HG02623 (cell line): ENCODE results near the gene SLC16A3.

Experiments used
- ATAC-seq: cut with Tn5 transposase; IDR thresholded peaks from one replicate; pipeline ENCODE4 v1.9.1; 2021; ENCODE audit warnings: moderate library complexity; ENCODE audit not compliant: unreplicated experiment

The SLC16A3 gene

GRCh38 chr17:82235056-82235774 lies 6.4 kb downstream of the SLC16A3 start:
- no peak for ATAC-seq

DNA sequence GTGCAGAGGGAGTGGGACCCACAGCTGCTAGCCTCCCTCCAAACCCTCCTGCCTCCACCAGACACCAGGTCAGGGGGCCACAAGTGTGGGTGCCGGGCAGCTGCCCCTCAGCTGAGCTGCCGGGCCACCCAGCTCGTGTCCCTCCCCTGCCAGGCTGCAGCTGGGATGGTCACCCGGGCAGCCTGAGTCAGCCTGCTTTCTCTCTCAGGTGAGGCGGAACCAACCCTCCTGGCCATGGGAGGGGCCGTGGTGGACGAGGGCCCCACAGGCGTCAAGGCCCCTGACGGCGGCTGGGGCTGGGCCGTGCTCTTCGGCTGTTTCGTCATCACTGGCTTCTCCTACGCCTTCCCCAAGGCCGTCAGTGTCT lies 6.9 kb downstream of the SLC16A3 start:
- ATAC-seq = no peak

GRCh38 chr17:82236142-82236971 lies 7.5 kb downstream of the SLC16A3 start:
- no peak for ATAC-seq

DNA sequence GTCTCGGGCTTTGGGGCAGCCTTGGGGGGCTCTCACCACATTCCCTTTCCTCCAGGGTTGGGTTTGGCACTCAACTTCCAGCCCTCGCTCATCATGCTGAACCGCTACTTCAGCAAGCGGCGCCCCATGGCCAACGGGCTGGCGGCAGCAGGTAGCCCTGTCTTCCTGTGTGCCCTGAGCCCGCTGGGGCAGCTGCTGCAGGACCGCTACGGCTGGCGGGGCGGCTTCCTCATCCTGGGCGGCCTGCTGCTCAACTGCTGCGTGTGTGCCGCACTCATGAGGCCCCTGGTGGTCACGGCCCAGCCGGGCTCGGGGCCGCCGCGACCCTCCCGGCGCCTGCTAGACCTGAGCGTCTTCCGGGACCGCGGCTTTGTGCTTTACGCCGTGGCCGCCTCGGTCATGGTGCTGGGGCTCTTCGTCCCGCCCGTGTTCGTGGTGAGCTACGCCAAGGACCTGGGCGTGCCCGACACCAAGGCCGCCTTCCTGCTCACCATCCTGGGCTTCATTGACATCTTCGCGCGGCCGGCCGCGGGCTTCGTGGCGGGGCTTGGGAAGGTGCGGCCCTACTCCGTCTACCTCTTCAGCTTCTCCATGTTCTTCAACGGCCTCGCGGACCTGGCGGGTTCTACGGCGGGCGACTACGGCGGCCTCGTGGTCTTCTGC lies 8.4 kb downstream of the SLC16A3 start:
- no peak for ATAC-seq

DNA sequence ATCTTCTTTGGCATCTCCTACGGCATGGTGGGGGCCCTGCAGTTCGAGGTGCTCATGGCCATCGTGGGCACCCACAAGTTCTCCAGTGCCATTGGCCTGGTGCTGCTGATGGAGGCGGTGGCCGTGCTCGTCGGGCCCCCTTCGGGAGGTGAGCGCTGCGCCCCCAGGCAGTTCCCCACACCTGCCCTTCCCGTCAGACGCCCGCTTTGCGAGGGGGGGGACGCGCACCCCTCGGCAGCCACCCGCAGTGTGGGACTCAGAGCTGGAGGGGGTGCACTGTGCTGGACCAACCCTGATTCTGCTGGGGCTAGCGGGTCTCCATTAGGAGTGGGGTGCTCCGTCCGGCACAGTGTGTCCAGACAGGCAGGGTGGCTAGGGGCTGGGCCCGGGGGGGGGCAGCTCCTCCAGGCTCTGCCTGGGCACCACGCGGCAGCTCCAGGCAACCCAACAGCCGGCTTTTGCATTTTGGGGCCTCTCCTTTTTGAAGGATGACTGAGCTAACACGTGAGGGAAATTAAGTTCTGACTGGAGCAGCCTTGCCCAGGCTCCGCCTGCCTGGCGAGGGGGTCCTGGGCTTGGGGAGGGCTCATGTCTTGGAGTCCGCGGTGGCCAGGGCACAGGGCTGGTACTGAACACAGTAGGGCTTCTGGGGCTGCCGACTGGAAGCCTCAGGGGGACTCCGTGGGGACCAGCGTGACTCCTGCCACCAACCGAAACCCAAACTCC lies 9.1 kb downstream of the SLC16A3 start:
- ATAC-seq = no peak

DNA sequence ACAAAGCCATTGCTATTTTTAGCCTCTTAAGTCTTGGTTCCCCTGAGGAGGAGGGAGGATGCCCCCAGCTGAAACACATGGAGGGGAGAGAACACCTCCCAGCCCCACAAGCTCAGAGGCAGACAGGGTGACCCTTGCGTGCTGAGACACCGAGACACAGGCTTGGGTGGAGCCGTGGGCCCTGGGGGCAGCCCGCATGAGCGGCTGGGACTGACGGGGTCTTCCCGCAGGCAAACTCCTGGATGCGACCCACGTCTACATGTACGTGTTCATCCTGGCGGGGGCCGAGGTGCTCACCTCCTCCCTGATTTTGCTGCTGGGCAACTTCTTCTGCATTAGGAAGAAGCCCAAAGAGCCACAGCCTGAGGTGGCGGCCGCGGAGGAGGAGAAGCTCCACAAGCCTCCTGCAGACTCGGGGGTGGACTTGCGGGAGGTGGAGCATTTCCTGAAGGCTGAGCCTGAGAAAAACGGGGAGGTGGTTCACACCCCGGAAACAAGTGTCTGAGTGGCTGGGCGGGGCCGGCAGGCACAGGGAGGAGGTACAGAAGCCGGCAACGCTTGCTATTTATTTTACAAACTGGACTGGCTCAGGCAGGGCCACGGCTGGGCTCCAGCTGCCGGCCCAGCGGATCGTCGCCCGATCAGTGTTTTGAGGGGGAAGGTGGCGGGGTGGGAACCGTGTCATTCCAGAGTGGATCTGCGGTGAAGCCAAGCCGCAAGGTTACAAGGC lies 9.8 kb downstream of the SLC16A3 start:
- ATAC-seq = no peak

- ATAC-seq = no peak
Observed at GRCh38 chr17:82239401-82239925, 10.6 kb downstream of the SLC16A3 start.

DNA sequence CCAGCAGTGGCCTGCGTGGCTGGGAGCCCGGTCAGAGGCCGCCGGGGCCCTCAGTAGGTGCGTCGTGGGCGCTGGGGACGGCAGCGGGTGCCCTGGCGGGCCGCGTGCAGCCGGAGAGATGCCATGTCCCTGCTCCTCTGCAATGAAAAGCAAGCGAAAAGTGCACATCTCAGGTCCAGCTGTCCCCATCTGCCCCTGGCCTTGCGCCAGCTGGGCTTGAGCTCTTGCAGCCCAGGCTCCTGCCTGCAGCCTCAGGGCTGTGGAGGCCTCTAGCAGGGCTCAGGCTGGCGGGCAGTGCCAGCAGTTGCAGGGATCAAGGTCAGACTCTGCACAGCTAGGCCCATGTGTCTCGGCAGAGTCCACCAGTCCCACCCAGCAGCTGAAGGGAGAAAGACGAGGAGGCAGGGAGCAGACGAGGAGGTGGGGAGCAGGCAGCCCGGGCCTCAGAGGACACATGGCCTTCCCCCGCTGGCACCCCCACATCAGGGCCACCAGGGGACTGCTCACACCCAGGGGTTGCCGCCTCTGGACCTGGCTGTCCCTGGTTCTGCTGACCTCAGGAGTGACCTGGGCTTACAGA lies 11.2 kb downstream of the SLC16A3 start:
- no peak for ATAC-seq

GRCh38 chr17:82240506-82241182 lies 11.8 kb downstream of the SLC16A3 start:
- ATAC-seq = no peak

DNA sequence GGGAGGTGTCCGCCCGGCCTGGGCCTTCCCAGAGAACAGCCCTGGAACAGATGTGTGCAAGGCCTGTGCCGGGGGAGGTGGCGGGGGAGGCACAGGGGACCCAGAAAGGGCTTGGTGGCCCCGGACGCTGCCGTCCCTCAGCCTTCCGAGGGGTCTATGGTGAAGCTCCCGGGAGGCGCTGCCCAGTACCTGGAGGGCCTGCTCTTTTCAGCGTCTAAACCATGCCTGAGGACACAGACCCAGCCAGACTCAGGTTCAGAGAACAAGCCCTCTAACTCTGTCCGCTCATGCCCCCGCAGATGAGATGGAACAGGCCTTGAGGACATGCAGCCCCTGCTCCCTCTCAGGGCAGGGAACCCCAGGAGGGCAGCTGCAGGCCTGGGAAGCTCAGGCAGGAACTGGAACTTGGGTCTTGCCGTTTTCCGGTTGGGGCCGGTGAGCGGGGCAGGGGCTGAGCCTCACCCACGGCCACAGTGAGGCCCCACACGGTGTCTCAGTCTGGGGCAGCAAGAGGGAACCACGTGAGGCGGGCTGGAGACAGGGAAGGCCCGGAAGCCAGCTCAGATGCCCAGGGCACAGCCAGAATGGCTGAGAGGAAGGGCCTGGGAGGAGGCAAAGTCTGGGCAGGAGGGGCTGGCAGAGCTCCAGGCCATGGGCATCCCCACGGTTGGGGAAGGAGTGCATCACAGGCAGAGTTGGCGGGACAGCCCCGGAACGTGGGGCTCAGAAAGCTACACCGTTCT lies 12.5 kb downstream of the SLC16A3 start:
- no peak for ATAC-seq

DNA sequence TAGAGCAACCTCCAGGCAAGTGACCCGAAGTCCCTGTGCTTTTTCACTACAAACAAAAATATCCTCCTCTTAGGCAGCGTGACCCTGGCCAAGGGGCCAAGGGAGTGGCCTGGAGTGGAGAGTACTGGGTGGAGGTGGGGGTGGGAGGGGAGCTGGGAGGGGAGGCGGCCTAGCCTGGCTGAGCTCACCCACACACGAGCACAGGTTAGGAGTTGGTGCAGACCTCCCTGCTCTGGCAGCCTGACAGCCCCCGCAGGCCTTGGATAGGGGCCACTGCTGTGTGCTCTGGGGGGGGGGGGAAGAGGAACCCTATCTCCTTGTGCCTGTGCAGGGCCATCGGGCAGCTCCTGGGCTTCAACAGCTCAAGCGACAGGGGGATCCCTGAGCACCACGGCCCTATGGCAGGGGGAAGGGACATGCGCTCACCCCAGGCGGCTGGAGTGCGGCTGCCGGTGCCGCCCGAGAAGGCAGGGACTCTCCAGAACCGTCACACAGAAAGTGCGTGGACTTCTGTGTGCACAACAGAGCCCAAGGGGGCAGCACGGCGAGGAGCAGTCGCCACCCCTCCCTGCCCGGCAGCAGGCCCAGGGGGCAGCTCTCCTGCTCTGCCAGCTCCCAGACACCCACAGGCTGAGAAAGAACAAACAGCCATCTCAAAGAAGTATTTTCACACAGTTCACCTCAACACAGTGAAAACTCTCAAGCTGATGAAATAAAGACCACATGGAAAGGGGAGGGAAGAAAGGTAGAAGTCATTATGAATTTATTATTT lies 13.3 kb downstream of the SLC16A3 start:
- ATAC-seq = no peak

- no peak for ATAC-seq
Observed at GRCh38 chr17:82242698-82242976, 13.8 kb downstream of the SLC16A3 start.

DNA sequence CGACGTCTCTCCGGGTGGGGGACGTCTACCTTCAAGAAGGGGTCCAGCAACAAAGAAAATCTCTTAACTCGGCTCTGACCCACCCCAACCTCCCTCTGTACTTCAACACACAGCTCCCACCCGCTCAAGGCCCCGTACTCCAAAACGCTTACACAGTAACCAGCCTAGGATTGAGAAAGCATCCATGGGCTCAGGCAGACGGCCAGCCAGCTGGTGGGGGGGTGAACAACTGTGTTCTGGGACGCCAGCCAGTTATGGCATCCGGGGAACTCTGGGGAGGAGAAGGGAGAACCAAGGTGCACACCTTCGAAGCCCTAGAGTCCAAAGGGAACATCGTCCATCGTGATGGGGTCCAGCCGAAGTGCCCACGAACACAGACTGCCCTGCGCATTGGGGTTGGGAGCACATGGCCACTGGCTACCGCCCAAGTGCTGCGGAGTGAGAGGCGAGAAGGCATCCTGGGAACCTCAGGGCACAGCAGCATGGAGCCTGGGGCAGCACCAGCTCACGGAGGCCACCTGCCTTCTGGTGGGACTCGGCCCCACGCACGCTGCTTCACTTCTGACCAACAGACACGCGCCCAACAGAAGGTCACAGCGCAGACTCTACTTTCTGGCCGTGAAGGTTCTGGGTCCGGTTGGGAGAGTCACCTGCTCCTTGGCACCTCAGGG lies 14.3 kb downstream of the SLC16A3 start:
- ATAC-seq = no peak

GRCh38 chr17:82243648-82244412 lies 15.0 kb downstream of the SLC16A3 start:
- ATAC-seq = no peak

DNA sequence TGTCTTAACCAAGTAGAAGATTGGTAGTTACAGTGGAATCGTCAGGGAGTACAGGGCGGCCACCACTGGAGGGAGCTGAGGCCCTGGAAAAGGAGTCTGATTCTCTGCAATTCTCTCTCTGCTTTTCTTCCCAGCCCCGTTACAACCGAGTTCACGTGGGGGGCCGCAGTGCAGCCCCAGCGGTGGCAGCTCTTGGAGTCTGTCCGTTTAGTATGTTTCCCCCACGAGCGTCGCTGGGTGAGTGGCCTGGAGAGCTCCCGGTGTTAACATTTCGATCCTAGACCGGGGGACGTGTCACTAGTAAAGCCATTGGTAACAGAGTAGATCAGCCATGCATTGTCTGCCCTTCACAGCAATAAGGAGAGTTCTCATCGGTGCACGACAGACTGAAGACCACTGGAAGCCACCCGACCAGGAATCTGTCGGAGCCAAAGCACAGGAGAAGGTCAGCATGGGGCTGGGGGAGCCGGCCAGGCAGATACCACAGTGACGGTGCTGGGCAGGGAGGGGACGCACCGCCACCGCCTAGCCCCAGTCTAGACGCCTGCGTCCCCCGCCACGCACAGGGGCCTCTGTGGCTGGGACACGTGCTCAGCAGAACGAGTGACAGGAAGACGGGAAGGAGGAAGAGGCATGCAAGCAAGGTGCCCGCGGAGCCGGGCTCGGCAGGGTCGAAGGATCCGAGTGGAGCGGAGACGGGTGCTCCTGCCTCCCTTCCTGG lies 15.7 kb downstream of the SLC16A3 start:
- no peak for ATAC-seq
